ENCODE data around the gene ZNF513. TPM values are rescaled to one million over a fixed set of nuclear protein-coding genes. Genes with fewer than 3 reads are reported as not detected.

Gene ZNF513
- polyA plus RNA-seq, 2 of the 4 experiments (the other 2 are of a cell fraction) = 10.8 to 22.7 TPM

DNA sequence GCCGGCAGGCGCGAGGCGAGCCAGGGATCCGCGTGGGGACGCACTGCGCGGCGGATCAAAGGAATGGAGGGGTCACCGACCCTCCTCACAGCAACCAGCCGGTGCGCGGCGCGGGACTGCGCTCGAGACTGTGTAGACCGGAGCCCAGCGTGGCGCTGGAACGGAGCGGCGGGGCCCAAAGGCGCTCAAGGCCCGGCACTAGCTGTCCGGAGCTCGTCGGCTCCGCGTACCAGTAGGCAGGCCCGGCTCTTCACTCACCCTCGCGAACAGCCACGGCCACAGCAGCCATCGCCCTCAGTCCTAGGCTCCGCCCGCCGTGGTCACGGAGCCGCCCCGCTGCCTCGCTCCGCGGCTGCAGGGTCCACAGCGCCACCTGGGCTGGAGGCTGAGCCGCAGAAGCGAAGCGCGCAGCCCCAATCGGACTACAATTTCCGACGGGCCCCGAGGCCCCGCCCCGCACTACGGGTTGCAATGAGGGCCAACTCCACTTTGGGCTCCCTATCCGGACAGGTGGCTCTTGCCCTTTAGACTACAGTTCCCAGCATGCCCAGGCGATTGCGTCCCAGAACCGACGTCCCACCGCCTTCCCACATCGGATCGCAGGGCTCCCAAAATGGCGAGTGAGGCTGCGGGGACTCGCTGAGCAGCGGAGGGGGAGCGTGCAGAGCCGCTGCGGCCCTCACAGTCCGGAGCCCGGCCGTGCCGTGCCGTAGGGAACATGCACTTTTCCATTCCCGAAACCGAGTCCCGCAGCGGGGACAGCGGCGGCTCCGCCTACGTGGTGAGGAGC lies 10.3 kb downstream of the ZNF513 start, which contains the start of the genes EIF2B4 and SNX17 (continued):
- TF ChIP-seq HDAC2 (IDR thresholded peaks at IDR 0.05) = peak; percentile 14; the same call in 1 of the 2 replicates

DNA sequence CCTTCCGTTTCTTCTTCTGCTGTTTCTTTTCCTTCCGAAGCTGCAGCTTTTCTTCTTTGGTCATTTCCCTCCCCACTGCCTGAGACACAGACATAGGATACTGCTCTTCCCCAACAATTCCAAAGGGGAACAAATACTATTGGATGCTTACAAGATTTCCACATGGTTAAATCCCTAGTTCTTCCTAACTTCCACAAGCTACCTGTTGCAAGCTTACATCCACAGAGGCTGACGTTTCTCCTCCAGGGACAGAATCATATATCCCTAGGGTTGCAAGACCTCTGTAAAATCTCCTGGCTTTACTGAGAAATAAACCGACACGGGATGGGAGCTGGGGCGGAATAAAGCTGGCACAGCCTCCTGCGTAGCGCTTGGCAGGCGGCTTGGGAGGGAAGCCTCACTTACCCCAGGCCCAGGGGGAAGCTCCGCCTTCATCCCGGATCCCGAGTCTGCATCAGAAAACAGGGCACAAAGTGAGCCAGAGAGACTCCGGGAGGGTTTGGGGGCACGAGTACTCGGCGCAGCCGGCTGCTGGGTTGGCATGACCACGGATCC lies 11.0 kb downstream of the ZNF513 start:
- ChIA-PET POLR2A (interaction anchor here (1.1 to 5.0 kb wide), 7 partner anchors 11 to 59 kb away, joined by 3 to 26 read pairs (median 4); partner anchors contain the start of genes GTF3C2, MPV17, NRBP1 and PPM1G), CTCF (interaction anchor here (0.5 to 3.9 kb wide), 28 partner anchors 9 to 355 kb away, joined by 3 to 53 read pairs (median 4); partner anchors contain the start of genes GTF3C2, MPV17 and ZNF513)
- DNase-seq (ENCODE audit: low read depth in 1 of 2, low spot score in 1 of 2) (peak in 1 of 2 experiments; percentile 91), ATAC-seq (peak; percentile 48 to 67), FAIRE-seq (no peak)
- H3K9me3 ChIP-seq = no peaks in the 10 kb centered on the region
- 13% methylated on average over 12 of the region's 18 CpGs for WGBS (ENCODE audit: missing lambda C conversion rate)
- H3K4me2 ChIP-seq = peak overlapping the region; percentile 94
- H3K27ac ChIP-seq = peak overlapping the region; percentile 89 to 95
- H3K4me1 ChIP-seq = peaks cover 24% of the 10 kb centered on the region
- peak overlapping the region; percentile 79 for H3K4me3 ChIP-seq
- TF ChIP-seq HDAC2 (IDR thresholded peaks at IDR 0.05) (no peak), EHMT2 (IDR thresholded peaks at IDR 0.05; ENCODE audit: low read depth) (no peak), GATA3 (IDR thresholded peaks at IDR 0.05; ENCODE audit: borderline replicate concordance) (no peak), NR3C1 (IDR thresholded peaks at IDR 0.05) (no peak), TFCP2L1 (CRISPR knock-in tag; IDR thresholded peaks at IDR 0.05) (peak; percentile 78; the same call in 1 of the 2 replicates), CBX8 (IDR thresholded peaks at IDR 0.05) (no peak), FOXS1 (CRISPR knock-in tag; IDR thresholded peaks at IDR 0.05) (no peak)
- TF ChIP-seq, protein P1, sequence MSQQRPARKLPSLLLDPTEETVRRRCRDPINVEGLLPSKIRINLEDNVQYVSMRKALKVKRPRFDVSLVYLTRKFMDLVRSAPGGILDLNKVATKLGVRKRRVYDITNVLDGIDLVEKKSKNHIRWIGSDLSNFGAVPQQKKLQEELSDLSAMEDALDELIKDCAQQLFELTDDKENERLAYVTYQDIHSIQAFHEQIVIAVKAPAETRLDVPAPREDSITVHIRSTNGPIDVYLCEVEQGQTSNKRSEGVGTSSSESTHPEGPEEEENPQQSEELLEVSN (IDR thresholded peaks at IDR 0.05; ENCODE audit: borderline replicate concordance, low read depth) = 0 out of 2 replicates have a peak, but pooled peaks have one; percentile 7
- TF ChIP-seq, protein P2, sequence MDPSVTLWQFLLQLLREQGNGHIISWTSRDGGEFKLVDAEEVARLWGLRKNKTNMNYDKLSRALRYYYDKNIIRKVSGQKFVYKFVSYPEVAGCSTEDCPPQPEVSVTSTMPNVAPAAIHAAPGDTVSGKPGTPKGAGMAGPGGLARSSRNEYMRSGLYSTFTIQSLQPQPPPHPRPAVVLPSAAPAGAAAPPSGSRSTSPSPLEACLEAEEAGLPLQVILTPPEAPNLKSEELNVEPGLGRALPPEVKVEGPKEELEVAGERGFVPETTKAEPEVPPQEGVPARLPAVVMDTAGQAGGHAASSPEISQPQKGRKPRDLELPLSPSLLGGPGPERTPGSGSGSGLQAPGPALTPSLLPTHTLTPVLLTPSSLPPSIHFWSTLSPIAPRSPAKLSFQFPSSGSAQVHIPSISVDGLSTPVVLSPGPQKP (IDR thresholded peaks at IDR 0.05; ENCODE audit: low read depth, low read length) = no peak
- TF ChIP-seq, protein P3, sequence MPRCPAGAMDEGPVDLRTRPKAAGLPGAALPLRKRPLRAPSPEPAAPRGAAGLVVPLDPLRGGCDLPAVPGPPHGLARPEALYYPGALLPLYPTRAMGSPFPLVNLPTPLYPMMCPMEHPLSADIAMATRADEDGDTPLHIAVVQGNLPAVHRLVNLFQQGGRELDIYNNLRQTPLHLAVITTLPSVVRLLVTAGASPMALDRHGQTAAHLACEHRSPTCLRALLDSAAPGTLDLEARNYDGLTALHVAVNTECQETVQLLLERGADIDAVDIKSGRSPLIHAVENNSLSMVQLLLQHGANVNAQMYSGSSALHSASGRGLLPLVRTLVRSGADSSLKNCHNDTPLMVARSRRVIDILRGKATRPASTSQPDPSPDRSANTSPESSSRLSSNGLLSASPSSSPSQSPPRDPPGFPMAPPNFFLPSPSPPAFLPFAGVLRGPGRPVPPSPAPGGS (IDR thresholded peaks at IDR 0.05) = no peak

DNA sequence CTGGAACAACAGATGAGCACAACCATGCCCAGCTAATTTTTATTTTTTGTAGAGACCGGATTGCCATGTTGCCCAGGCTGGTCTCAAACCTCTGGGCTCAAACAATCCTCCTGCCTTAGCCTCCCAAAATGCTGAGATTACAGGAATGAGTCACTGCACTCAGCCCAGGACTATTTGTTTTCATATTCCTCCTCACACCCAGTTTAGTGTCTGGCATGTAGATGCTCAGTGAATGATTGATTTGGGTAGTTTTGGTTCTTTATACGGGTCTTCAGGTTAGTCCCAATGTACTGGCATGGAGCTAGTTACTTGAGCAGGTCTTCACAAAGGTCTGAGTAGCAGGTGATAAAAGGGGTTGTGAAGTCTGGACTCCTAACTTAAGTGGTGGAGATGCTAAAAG lies 16.6 kb downstream of the ZNF513 start:
- H3K27ac ChIP-seq = no peak overlapping the region
- peaks cover 4% of the 10 kb centered on the region for H3K4me1 ChIP-seq
- no peak overlapping the region for H3K4me3 ChIP-seq
- POLR2A ChIA-PET = interaction anchor here (0.5 kb wide), 1 partner anchor 31 kb away, joined by 3 read pairs; no protein-coding TSS in a partner anchor
- DNase-seq (ENCODE audit: low read depth in 1 of 2, low spot score in 1 of 2) (no peak), FAIRE-seq (no peak), ATAC-seq (no peak)
- CTCF ChIA-PET = interaction anchor here (3.3 kb wide), 1 partner anchor 43 kb away, joined by 13 read pairs; no protein-coding TSS in a partner anchor
- TF ChIP-seq ZC3H11A (IDR thresholded peaks at IDR 0.05) = no peak
- TF ChIP-seq JUNB (IDR thresholded peaks at IDR 0.05) = no peak
- no peak for TF ChIP-seq HDAC2 (IDR thresholded peaks at IDR 0.05)
- TF ChIP-seq ZFP36 (IDR thresholded peaks at IDR 0.05; ENCODE audit: borderline replicate concordance, partially characterized antibody) = no peak
- TF ChIP-seq MYC (IDR thresholded peaks at IDR 0.05; ENCODE audit: borderline replicate concordance, low read length) = no peak
- TF ChIP-seq EHMT2 (IDR thresholded peaks at IDR 0.05; ENCODE audit: low read depth) = no peak
- TF ChIP-seq, protein P1 (IDR thresholded peaks at IDR 0.05; ENCODE audit: borderline replicate concordance, low read depth) = no peak
- no peak for TF ChIP-seq CHD4 (IDR thresholded peaks at IDR 0.05; ENCODE audit: borderline replicate concordance)
- no peak for TF ChIP-seq NFE2L2 (conservative IDR thresholded peaks at IDR 0.05; ENCODE audit: low read length)
- no peak for TF ChIP-seq MAFK (IDR thresholded peaks at IDR 0.05; ENCODE audit: partially characterized antibody)
- no peak for TF ChIP-seq GATA3 (IDR thresholded peaks at IDR 0.05; ENCODE audit: borderline replicate concordance)
- no peak for TF ChIP-seq CHD2 (IDR thresholded peaks at IDR 0.05; ENCODE audit: low read length, partially characterized antibody)
- TF ChIP-seq, protein P4, sequence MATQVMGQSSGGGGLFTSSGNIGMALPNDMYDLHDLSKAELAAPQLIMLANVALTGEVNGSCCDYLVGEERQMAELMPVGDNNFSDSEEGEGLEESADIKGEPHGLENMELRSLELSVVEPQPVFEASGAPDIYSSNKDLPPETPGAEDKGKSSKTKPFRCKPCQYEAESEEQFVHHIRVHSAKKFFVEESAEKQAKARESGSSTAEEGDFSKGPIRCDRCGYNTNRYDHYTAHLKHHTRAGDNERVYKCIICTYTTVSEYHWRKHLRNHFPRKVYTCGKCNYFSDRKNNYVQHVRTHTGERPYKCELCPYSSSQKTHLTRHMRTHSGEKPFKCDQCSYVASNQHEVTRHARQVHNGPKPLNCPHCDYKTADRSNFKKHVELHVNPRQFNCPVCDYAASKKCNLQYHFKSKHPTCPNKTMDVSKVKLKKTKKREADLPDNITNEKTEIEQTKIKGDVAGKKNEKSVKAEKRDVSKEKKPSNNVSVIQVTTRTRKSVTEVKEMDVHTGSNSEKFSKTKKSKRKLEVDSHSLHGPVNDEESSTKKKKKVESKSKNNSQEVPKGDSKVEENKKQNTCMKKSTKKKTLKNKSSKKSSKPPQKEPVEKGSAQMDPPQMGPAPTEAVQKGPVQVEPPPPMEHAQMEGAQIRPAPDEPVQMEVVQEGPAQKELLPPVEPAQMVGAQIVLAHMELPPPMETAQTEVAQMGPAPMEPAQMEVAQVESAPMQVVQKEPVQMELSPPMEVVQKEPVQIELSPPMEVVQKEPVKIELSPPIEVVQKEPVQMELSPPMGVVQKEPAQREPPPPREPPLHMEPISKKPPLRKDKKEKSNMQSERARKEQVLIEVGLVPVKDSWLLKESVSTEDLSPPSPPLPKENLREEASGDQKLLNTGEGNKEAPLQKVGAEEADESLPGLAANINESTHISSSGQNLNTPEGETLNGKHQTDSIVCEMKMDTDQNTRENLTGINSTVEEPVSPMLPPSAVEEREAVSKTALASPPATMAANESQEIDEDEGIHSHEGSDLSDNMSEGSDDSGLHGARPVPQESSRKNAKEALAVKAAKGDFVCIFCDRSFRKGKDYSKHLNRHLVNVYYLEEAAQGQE (IDR thresholded peaks at IDR 0.05) = no peak
- no peak for TF ChIP-seq SREBF2 (IDR thresholded peaks at IDR 0.05)
- no peaks in the 10 kb centered on the region for H3K9me3 ChIP-seq
- 68% methylated on average over 2 of the region's 2 CpGs for WGBS (ENCODE audit: missing lambda C conversion rate)
- no peak overlapping the region for H3K4me2 ChIP-seq

Measured in A549 (cell line).